ENCODE data around the gene SLC7A1. TPM values are rescaled to one million over a fixed set of nuclear protein-coding genes. Genes with fewer than 3 reads are reported as not detected.

SLC7A1 gene
- polyA plus RNA-seq, 10 donors: 8.1 to 16.6 (median 9.7) TPM

- no peak for DNase-seq
These were observed 104.2 kb downstream of the SLC7A1 start for GRCh38 chr13:29491248-29491647.

DNA sequence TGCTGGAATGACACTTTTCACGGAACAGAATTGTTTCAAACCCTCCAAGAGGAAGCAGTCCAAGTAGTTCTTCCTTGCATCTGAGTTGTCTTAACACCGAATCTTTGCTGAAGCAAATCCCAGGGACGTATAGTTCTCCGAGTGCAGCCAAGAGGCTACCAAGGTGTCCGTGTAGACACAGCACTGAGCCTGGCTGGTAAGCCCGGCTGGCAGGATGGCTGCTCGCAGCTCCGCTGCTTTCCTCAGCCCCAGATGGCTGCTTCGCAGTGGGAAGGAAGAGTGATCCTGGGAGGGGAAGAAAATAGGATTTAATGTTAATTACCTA lies 105.0 kb downstream of the SLC7A1 start:
- no peak for DNase-seq

DNA sequence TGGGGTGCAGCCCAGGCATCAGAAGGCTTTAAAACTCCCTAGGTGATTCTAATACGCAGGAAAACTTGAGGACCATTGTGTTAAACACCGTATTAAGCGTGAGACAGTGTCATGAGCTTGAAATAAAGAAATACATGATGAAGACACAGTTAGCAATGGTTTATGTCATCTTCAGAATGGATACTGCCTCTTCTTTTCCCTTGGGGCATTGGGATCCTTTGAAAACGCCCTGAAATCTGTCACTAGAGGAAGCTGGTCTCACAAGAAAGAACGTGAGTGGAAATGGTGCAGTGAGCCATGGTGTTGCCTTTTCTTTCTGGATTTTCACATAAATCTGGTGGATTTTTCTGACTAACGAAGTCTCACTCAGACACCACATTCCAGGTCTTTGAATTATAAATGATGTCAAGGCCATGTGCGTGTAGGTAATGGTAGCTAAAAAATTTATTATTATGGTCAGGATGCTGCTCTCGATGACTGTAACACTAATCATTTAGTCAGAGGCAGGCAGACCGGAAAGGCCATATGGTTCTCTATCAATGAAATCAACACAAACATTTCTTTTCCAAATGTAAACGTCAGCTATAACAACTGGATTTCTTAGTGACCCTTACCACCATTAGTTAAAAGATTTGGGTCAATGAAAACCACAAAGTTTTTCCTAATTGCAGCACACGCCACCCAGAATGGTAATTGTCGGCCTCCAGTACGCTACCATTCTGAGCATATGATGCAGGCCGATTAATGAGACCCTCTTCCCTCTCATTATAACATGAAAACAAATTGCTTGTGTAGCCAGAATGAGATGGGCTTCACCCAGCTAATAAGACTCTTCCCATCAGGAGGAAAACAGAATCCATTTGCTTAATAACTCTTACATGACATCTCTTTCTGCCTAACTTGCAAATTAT lies 105.6 kb downstream of the SLC7A1 start:
- DNase-seq: no peak

GRCh38 chr13:29487466-29488454 lies 107.7 kb downstream of the SLC7A1 start:
- no peak for DNase-seq

DNA sequence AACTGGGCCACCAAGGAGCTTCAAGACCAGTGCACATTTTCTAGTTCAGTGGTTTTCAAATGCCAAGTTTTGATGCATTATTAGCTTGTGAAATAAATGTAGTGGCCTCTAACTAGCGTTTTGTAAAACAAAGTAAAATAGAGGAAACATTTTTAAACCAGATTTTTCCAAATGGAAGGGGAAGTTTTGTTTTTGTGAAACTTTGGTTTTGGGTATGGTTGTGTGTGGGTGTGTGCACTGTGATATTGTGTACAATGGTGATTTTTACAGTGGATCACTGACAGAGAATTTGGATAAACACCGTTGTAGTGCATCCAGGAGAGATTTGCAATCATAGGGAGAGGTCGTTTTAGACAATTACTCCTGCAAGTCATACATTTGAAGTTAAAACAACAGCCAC lies 108.9 kb downstream of the SLC7A1 start:
- no peak for DNase-seq

- DNase-seq: no peak
These were observed 110.7 kb downstream of the SLC7A1 start for GRCh38 chr13:29484796-29485195.

- no peak for DNase-seq
These were observed 111.3 kb downstream of the SLC7A1 start for GRCh38 chr13:29484236-29484635.

- no peak for DNase-seq
These were observed 111.9 kb downstream of the SLC7A1 start for GRCh38 chr13:29483623-29484022.

GRCh38 chr13:29483211-29483610 lies 112.3 kb downstream of the SLC7A1 start:
- DNase-seq: no peak

DNA sequence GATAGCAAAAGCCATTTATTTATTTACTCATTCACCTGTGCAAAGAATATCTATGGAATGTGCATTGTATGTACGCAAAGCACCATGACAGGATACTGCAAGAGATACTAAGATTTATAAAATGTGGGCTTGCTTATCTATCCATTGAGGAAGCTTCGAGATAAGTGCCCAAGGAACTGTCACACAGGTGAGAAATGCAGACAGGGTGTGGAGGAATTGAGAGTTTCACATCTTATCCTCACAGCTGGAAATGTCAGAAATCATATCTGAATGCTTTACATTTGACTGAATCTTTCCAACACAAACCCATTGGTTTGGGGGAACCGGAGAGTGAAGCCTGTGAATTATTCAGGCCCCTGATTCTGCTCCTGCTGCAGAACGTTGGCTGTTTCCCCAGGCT lies 113.0 kb downstream of the SLC7A1 start:
- no peak for DNase-seq

DNA sequence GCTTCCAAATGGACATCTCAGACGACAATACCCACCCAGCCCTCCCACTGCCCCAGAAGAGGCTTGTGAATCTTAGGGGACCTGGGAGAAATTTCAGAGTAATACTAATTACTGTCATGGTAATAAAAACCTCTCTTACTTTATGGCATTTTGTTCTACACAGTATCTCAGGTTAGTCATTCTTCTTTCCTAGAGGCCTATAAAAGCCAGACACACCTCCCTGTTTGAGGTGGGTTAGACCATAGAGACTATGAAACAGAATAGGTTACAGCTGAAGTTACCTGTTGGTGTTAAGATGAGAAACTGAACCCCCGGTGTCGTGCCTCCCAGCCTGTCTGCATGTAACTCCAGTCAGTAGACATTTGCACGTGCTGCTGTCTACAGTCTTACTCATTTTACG lies 113.9 kb downstream of the SLC7A1 start:
- DNase-seq: no peak

- DNase-seq: no peak
These were observed 114.5 kb downstream of the SLC7A1 start for GRCh38 chr13:29480893-29481525.

DNA sequence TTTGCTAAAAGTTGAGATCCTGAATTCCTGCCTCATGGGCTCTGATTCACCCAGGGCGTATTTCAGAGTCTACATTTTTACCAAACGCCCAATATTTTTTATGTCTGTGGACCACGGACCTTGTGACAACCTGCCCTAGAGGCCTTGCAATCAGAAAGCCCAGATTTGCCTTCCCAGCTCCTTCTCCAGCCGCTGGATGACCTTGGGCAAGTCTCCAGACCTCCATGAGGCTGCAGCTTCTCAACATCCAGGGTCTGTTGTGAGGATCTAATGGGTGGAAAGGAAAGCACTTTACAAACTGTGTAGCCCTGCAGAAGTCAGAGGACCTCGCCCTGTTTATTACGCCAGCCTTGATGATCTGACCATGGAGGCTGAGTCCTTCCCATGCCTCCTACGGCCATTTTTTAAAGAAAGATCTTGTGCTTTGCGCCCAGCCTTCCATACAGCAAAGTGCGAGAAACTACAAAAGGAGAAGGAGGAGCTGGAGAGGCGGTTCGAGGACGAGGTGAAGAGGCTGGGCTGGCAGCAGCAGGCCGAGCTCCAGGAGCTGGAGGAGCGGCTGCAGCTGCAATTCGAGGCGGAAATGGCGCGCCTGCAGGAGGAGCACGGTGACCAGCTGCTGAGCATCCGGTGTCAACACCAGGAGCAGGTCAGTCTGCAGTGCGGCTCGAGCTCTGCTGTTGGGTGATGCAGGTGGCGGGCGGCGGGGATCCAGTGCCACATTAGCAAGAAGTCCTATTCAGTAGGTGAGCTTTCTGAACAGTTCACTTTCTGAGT lies 115.6 kb downstream of the SLC7A1 start:
- DNase-seq: peak in 1 of 3 donors; percentile 46

DNA sequence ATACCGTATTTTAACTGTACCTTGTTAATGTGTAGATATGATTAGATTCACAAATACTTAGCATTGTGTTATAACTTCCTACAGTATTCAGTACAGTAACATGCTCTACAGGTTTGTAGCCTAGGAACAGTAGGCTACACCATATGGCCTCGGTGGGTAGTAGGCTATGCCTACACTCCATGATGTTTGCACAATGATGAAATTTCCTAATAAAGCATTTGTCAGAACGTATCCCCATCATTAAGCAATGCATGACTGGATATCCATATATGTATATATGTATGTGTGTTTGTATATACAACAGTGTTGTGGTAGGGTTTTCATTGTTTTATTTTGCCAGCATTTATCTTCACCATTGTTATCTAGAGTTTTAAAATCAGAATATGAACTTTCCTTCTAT lies 119.4 kb downstream of the SLC7A1 start:
- DNase-seq: no peak

- peak in 1 of 3 donors; percentile 58 for DNase-seq
These were observed 120.5 kb downstream of the SLC7A1 start for GRCh38 chr13:29474991-29475390.

GRCh38 chr13:29473166-29473565 lies 122.3 kb downstream of the SLC7A1 start:
- peak in 2 of 3 donors; percentile 44 to 68 for DNase-seq

DNA sequence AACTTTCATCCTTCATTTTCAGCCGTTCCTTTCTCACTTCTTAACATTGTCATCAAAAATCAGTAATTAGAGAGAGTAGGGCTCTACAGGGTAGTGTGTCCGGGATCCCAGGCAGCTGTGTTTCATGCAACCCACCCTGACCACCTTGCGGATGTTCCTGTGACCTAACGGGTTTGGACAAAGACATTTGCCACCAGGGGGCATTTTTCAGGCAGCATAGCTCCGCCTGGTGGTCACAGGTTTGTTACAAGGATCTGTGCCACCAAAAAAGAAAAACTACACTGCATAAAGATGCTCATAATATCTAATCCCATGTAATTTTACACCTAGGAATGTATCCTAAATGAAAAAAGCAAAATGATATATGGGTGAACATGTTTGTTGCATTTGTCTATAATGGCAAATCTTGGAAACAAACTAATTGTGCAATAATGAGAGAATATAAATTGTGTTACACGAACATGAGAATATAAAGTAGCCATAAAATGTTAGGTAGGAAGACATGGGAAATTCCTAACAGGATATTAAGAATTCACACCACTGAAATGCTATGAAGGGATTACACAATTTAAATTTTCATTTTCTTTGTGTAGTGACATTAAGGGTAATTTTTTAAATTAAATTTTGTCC lies 123.0 kb downstream of the SLC7A1 start:
- DNase-seq: peak in 1 of 3 donors; percentile 39

- DNase-seq: no peak
These were observed 123.9 kb downstream of the SLC7A1 start for GRCh38 chr13:29471551-29471950.

GRCh38 chr13:29465741-29466293 lies 129.7 kb downstream of the SLC7A1 start:
- DNase-seq: peak; percentile 41 to 65 (median 57)

DNA sequence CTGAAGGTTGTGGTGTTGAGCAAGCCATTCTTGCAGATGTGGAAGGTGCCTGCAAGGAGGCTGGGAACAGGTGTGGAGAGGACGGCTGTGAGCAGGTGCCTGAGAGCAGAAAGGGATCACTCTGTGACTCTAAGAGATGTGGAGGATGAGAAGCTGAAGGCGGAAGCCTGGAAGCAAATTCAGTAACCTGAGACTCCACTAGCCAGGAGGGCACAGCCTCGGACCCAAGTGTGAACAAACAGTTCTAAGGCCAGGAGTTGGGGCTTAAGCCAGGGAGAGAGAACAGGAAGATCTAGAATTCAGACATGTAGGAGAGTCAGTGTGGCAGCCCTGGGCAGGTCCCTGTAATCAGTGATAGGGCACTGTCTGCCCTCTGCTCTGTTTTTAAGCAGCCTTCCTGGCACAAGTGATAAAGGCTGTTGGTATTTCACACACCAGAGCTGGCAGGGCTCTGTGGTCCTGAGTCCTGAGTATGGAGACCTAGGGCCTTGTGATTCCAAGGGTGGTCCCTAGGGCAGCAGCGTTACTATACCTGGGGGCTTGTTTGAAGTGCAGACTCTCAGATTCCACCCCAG lies 131.3 kb downstream of the SLC7A1 start:
- DNase-seq: no peak

All from muscle of back (tissue), 11 donors.